Measurements from ENCODE around the gene PCID2.

DNA sequence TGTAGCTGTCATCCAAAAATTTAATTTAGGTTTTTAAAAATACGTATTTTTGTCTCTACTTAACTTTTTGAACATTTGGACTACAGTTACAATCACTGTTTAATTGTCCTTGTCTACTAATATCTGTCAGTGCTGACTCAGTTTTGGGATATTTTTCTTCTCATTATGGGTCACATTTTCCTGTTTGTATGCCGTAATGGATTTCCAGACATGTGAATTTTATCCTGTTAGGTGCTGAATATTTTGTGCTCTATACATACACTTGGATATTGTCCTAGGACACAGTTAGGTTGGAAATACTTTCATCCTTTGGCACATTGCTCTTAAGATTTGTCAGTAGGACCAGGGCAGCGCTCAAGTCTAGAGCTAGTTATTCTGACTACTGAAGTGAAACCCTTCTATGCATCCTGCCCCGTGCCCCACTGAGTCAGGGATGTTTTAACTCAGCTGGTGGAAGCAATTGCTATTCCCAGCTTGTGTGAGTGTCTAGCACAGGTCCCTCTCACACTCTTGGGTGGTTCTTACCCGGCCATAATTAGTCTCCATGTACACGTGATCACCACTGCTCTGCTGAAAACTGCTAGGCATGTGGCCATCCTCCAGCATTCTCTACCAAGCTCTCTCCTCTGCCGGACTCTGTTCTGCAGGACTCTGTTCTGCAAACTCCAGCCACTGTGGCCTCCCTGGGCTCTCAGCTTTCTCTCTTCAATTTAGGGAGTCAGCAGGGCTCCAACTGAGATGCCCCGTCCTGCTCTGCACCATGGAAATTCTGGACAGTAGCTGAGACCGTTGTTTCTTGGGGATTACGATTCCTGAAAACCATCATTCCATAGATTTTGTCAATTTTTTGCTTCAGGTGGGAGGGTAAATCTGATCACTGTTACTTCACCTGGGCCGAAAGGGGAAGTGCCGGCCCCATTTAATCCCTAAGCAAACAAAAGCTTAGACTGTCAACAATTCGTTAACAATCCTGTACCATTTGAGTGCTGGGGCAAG is 38.9 kb downstream of the PCID2 start:
- TF ChIP-seq, protein P1, sequence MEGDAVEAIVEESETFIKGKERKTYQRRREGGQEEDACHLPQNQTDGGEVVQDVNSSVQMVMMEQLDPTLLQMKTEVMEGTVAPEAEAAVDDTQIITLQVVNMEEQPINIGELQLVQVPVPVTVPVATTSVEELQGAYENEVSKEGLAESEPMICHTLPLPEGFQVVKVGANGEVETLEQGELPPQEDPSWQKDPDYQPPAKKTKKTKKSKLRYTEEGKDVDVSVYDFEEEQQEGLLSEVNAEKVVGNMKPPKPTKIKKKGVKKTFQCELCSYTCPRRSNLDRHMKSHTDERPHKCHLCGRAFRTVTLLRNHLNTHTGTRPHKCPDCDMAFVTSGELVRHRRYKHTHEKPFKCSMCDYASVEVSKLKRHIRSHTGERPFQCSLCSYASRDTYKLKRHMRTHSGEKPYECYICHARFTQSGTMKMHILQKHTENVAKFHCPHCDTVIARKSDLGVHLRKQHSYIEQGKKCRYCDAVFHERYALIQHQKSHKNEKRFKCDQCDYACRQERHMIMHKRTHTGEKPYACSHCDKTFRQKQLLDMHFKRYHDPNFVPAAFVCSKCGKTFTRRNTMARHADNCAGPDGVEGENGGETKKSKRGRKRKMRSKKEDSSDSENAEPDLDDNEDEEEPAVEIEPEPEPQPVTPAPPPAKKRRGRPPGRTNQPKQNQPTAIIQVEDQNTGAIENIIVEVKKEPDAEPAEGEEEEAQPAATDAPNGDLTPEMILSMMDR (IDR thresholded peaks at IDR 0.05; ENCODE audit: low read length), result no peak
- TF ChIP-seq EZH2 (optimal IDR thresholded peaks at IDR 0.05; ENCODE audit: low read depth, low read length), result no peak

All from MM.1S (cell line).